Tibial nerve (tissue), 4 donors: Measurements from ENCODE around the gene VSIG10L. TPM values are rescaled to one million over a fixed set of nuclear protein-coding genes. Genes with fewer than 3 reads are reported as not detected.

ENCODE experiments used
- DNase-seq, 2 donors: peaks; one replicate each; pipeline ENCODE4 v3.0.0-alpha.2; 2019; ENCODE audit warnings: low spot score in 2 of 2
- H3K27ac ChIP-seq, 4 donors: fragments of 200-600 bp; sonication (generic) in 3 of 4; one replicate each; pipeline ENCODE4 v1.5.1; 2017 to 2019; ENCODE audit warnings: mild to moderate bottlenecking in 1 of 4
- H3K27me3 ChIP-seq, 2 donors: fragments of 200-600 bp; sonication (generic) in 1 of 2; one replicate each; pipeline versions ENCODE4 v1.5.1 to v1.6.0; 2017 to 2019
- H3K36me3 ChIP-seq, 3 donors: fragments of 200-600 bp; sonication (generic); one replicate each; pipeline ENCODE4 v1.5.1; 2018 to 2019
- H3K4me1 ChIP-seq, 4 donors: fragments of 200-600 bp; sonication (generic) in 3 of 4; one replicate each; pipeline ENCODE4 v1.5.1; 2017 to 2019
- H3K4me3 ChIP-seq, 4 donors: fragments of 200-600 bp; sonication (generic) in 3 of 4; one replicate each; pipeline ENCODE4 v1.5.1; 2017 to 2019; ENCODE audit warnings: mild to moderate bottlenecking in 1 of 4, moderate library complexity in 1 of 4
- H3K9me3 ChIP-seq, 4 donors: fragments of 200-600 bp; sonication (generic) in 3 of 4; one replicate each; pipeline ENCODE4 v1.5.1; 2017 to 2019
- EP300 ChIP-seq, 2 donors: sonication (generic); formaldehyde crosslinking; IDR thresholded peaks; one replicate each; pipeline ENCODE4 v1.6.1; 2017; ENCODE audit warnings: antibody characterized with exemption in 2 of 2, mild to moderate bottlenecking in 1 of 2
- POLR2A ChIP-seq, 2 donors: fragments of 450-650 bp; IDR thresholded peaks; one replicate each; pipeline ENCODE4 v1.6.1; 2017; ENCODE audit warnings: antibody characterized with exemption in 2 of 2, mild to moderate bottlenecking in 2 of 2, moderate library complexity in 2 of 2
- WGBS, 2 donors: methylation state at CpG; one replicate each; pipeline ENCODE4 v1.1.5; 2018; 5-methylcytosine and 5-hydroxymethylcytosine counted together
- total RNA-seq, 4 donors: library from RNA; depleted of rRNA; stranded (reverse); fragments of >200 nt; gene quantifications; one replicate each; pipeline ENCODE4 v1.1.0, GENCODE V29; 2016
- TF ChIP-seq, protein P1 (sequence below), 5 experiments: fragments of 200-600 bp in 3 of 5; fragments of 450-650 bp in 2 of 5; sonication (generic) in 3 of 5; IDR thresholded peaks; one replicate each; pipeline ENCODE4 v1.5.1; 2016 to 2019; ENCODE audit warnings: antibody characterized with exemption in 5 of 5, mild to moderate bottlenecking in 3 of 5, moderate library complexity in 2 of 5

Gene VSIG10L
- total RNA-seq, 4 donors from 2014 or later, result 0.44 to 3.7 (median 2.1) TPM

DNA sequence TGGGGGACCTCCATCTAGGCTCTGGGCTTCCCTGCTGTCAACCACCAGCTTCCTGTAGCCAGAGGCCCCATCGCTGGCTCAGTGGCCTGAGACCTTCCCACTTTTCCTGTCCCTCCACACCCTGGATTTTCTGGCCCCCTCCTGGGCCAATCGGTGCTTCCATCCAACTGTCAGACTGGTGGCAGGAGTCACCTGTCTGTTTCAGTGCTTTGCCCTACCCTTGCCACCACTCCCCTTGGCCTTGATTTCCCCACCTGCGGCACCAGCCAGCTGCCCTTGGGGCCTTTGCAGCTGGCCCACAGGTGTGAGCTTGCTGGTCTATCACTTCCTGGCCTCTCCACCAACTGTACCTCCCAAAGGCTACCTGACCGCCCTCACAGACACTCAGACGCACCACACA is 12.5 kb downstream of the VSIG10L start:
- no peak for DNase-seq
- Histone ChIP-seq H3K36me3 (peaks cover 0 to 31% (median 0%) of the 10 kb centered on the region in 3 donors), H3K9me3 (no peaks in the 10 kb centered on the region), H3K4me3 (no peak overlapping the region), H3K4me1 (peaks cover 0 to 16% (median 6%) of the 10 kb centered on the region in 4 donors), H3K27me3 (peaks cover 0 to 60% of the 10 kb centered on the region in 2 donors), H3K27ac (no peak overlapping the region)
- WGBS, 2 donors, result 85 to 97% methylated on average over 5 of the region's 5 CpGs
- TF ChIP-seq POLR2A (IDR thresholded peaks at IDR 0.05) (no peak), EP300 (IDR thresholded peaks at IDR 0.05) (no peak)
- TF ChIP-seq, protein P1, sequence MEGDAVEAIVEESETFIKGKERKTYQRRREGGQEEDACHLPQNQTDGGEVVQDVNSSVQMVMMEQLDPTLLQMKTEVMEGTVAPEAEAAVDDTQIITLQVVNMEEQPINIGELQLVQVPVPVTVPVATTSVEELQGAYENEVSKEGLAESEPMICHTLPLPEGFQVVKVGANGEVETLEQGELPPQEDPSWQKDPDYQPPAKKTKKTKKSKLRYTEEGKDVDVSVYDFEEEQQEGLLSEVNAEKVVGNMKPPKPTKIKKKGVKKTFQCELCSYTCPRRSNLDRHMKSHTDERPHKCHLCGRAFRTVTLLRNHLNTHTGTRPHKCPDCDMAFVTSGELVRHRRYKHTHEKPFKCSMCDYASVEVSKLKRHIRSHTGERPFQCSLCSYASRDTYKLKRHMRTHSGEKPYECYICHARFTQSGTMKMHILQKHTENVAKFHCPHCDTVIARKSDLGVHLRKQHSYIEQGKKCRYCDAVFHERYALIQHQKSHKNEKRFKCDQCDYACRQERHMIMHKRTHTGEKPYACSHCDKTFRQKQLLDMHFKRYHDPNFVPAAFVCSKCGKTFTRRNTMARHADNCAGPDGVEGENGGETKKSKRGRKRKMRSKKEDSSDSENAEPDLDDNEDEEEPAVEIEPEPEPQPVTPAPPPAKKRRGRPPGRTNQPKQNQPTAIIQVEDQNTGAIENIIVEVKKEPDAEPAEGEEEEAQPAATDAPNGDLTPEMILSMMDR (IDR thresholded peaks at IDR 0.05), result no peak

DNA sequence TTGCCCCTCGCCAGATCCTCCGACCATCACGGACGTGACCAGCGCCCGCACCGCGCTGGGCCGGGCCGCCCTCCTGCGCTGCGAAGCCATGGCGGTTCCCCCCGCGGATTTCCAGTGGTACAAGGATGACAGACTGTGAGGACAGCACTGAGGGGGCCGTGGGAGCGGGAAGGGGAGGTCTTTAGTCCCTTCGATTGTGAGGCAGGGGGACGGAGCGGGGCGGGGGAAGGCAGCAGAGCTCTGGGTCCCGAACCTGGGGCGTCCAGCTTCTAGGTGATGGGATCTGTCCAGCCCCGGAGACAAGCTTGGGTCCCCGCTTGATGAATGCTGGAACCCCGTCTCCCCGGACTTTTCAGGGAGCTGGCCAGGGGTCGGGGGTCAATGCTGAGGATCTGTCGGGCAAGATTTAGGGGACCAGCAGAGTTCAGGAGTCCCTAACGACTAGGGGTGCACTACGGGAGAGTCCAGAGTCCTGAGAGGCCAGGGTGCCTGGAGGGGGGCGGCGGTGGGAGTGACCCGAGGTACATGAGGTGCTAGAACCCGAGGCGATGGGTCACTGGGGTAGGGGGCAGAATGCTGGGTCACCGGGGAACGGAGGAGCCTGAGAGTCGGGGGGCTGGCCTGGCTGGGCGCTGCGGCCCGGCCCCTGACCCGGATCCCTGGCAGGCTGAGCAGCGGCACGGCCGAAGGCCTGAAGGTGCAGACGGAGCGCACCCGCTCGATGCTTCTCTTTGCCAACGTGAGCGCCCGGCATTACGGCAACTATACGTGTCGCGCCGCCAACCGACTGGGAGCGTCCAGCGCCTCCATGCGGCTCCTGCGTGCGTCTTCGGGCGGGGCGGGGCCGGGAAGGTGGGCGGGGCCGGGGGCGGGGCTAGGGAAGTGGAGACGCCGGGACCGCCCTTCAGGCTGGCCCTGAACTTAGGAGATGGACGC is 14.6 kb downstream of the VSIG10L start:
- Histone ChIP-seq H3K4me3 (peak overlapping the region in 1 of 4 donors; percentile 30), H3K27me3 (peaks cover 0 to 76% of the 10 kb centered on the region in 2 donors), H3K4me1 (peaks cover 0 to 16% (median 6%) of the 10 kb centered on the region in 4 donors), H3K36me3 (peaks cover 0 to 23% (median 0%) of the 10 kb centered on the region in 3 donors), H3K27ac (no peak overlapping the region), H3K9me3 (no peaks in the 10 kb centered on the region)
- WGBS, 2 donors, result 3 to 5% methylated on average over 53 to 68 of the region's 75 CpGs
- no peak for DNase-seq
- TF ChIP-seq, protein P1 (IDR thresholded peaks at IDR 0.05), result peak in 1 of 5 experiments; percentile 15
- no peak for TF ChIP-seq POLR2A (IDR thresholded peaks at IDR 0.05)

DNA sequence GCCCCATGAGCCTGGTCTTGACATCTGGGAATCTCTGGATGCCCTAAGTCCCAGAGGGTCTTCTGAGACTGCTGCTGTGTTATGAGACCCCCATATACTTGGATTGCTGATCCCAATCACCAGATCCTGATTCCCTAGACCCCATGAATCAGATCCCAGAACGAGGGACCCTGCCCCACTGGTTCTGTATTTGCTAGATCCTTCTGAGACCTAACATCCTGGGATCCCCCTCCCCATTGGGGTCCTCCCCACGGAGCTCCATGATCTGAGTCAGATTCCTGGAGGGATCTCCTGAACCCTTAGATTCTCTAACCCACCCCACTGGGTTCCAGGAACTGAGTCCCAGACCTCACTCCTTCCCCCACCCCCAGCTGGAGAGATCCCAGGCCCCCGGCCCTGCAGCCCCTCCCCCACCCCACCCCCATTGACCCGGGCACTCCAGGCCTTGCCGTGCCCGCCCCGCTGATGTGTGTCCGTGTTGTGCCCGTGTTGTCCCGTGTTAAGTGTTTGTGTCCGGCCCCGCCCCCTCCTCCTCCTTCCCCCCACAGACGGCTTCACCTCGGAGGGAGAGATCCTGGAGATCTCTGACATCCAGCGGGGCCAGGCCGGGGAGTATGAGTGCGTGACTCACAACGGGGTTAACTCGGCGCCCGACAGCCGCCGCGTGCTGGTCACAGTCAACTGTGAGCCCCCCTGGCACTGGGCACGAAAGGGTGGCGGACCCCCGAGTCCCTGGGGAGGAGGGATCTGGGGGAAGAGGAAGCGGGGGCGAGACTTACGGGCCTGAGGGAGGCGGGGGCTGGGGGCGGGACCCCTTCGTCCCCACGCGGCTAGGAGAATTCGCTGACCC is 15.5 kb downstream of the VSIG10L start:
- Histone ChIP-seq H3K36me3 (peaks cover 0 to 14% (median 0%) of the 10 kb centered on the region in 3 donors), H3K9me3 (no peaks in the 10 kb centered on the region), H3K27ac (no peak overlapping the region), H3K4me1 (peaks cover 0 to 16% (median 6%) of the 10 kb centered on the region in 4 donors), H3K27me3 (peaks cover 0 to 76% of the 10 kb centered on the region in 2 donors), H3K4me3 (no peak overlapping the region)
- WGBS, 2 donors, result 20 to 33% methylated on average over 9 to 24 of the region's 36 CpGs
- DNase-seq, result no peak
- TF ChIP-seq, protein P1 (IDR thresholded peaks at IDR 0.05), result no peak
- no peak for TF ChIP-seq EP300 (IDR thresholded peaks at IDR 0.05)
- TF ChIP-seq POLR2A (IDR thresholded peaks at IDR 0.05), result no peak

- WGBS, 2 donors, result 52 to 63% methylated on average over 25 to 26 of the region's 26 CpGs
- Histone ChIP-seq H3K27ac (no peak overlapping the region), H3K4me1 (peaks cover 0 to 16% (median 6%) of the 10 kb centered on the region in 4 donors), H3K9me3 (no peaks in the 10 kb centered on the region), H3K4me3 (no peak overlapping the region), H3K36me3 (peaks cover 0 to 4% (median 0%) of the 10 kb centered on the region in 3 donors), H3K27me3 (peaks cover 0 to 76% of the 10 kb centered on the region in 2 donors)
- no peak for DNase-seq
- TF ChIP-seq EP300 (IDR thresholded peaks at IDR 0.05) (no peak), POLR2A (IDR thresholded peaks at IDR 0.05) (no peak)
- TF ChIP-seq, protein P1 (IDR thresholded peaks at IDR 0.05), result no peak
Measured at GRCh38 chr19:51325161-51325976, 16.6 kb downstream of the VSIG10L start.
